GM12872 (cell line): ENCODE results near the gene FGD6.

ENCODE experiments used
- CTCF ChIP-seq: IDR thresholded peaks from 3 replicates; pipeline ENCODE4 v1.5.1; 2011; ENCODE audit warnings: low read depth, mild to moderate bottlenecking, low read length, moderate library complexity; ENCODE audit not compliant: insufficient read depth

Gene FGD6

GRCh38 chr12:95143621-95144205 lies 73.6 kb downstream of the FGD6 start:
- TF ChIP-seq CTCF, result no peak

- no peak for TF ChIP-seq CTCF
Observed at GRCh38 chr12:95142431-95143151, 74.7 kb downstream of the FGD6 start.

- no peak for TF ChIP-seq CTCF
Observed at GRCh38 chr12:95141310-95141709, 76.0 kb downstream of the FGD6 start.

GRCh38 chr12:95136598-95136997 lies 80.7 kb downstream of the FGD6 start:
- TF ChIP-seq CTCF, result no peak

- no peak for TF ChIP-seq CTCF
Observed at GRCh38 chr12:95134085-95134484, 83.2 kb downstream of the FGD6 start.

GRCh38 chr12:95131589-95132340 lies 85.5 kb downstream of the FGD6 start:
- TF ChIP-seq CTCF, result no peak

GRCh38 chr12:95130096-95130495 lies 87.2 kb downstream of the FGD6 start:
- TF ChIP-seq CTCF, result no peak
